Purkinje cell (primary cell): ENCODE measurements around the gene TMEM11. TPM values are rescaled to one million over a fixed set of nuclear protein-coding genes. Genes with fewer than 3 reads are reported as not detected.

Source experiments
- polyA plus RNA-seq: library from polyadenylated mRNA; unstranded; fragments of >200 nt; fragmentation: Nextera tagmentation; gene quantifications from 2 replicates; pipeline ENCODE4 v1.2.1, GENCODE V29; 2014

Gene TMEM11, protein sequence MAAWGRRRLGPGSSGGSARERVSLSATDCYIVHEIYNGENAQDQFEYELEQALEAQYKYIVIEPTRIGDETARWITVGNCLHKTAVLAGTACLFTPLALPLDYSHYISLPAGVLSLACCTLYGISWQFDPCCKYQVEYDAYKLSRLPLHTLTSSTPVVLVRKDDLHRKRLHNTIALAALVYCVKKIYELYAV
- polyA plus RNA-seq: 34.2 and 35.8 TPM in 2 replicates

DNA sequence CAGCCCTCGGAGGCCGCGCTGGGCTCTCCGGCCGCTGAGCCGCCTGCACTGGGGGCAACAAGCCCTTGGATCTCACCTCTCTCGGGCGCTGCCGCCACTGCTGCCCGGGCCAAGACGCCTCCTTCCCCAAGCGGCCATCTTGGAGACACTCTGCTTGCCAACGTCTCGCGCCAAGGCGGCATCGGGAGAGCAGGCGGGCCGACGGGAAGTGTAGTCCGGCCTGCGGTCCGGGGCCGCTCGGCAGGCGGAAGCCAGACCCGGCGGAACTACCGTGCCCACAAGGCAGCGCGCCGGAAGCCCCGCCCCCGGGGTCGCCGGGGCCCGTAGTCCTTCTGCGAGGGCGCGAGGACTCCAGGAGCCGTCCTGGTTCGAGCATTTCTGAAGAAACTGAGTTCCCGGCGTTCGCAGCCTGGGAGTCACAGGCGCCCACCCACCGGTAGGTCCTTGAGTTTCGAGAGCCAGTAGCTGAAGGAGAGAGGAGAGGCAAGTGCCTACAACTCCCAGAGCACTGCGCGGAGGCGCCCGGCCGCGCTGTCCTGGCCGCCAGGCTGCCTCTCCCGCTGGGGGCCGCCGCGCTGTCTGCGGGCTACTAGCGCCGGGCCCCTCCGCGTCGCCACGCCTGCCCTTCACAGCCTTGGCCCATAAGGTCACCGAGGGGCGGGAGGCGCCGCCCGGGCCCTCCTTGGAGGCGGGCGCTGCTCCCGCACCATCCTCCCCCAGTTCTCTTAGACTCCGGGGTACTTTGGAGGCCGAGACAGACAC lies at the start of gene TMEM11:
TSS of gene TMEM11 (minus strand) at position 147 of the 762 bp plus-strand sequence. CDS start at position 138, 9 bp downstream.

DNA sequence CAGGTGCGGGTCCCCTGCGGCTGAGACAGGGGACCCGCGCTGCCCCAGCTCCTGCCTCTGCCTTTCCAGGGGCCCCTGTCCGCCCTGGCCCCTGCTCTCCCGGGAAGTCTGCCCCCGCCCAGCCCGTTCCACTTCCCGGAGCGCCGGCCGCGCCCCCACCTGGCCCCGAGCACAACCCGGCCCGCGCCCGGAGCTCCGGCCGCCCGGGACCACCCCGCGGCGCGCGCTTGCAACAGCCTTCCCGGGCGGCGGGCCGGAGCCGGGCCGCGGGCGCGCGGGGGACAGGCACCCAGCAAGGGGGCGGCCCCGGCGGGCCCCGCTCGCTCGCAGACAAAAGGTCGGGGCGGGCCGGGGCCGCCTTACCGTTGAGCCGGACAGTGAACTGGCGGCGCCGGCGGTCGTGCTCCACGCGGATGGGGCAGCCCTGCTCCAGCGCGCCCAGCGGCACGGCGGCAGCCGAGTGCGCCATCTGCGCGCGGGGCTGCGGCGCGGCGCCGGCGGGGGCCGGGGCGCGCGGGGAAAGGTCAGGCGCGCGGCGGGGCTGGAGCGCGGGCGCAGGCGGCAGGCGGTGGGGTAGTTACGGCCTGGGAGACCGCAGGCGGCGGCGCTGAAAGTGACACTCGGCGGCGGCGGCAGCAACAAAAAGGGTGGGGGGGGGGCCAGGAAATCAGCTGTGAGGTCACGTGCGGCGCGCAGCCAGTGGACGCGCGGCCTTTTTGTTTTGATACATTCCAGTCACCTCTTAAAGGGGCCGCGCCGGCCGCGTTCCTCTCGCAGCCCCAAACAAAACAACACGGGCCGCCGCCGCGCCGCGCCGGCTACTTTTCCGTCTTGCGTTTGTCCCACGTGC lies 39.1 kb upstream of the TMEM11 start, which contains the start of gene NATD1:
TSS of gene NATD1 (minus strand) at position 615 of the 850 bp plus-strand sequence. CDS start at position 469, 146 bp downstream.

Other genes starting within 250 kb of the TMEM11 start
- 22.9 and 23.2 TPM in 2 replicates for gene USP22, start 171.2 kb downstream of the TMEM11 start, polyA plus RNA-seq
- gene DHRS7B, start 87.2 kb downstream of the TMEM11 start, polyA plus RNA-seq: 45.6 and 80.2 TPM in 2 replicates
- 0.12 TPM in 1 of 2 replicates, not detected in the other for gene NATD1, start 39.2 kb upstream of the TMEM11 start, polyA plus RNA-seq
- 0.15 and 2.8 TPM in 2 replicates for gene MAP2K3, start 70.5 kb upstream of the TMEM11 start, polyA plus RNA-seq
- 0.20 and 0.31 TPM in 2 replicates for gene KCNJ12, start 162.2 kb upstream of the TMEM11 start, polyA plus RNA-seq